ENCODE data around the gene RSPO1. TPM values are rescaled to one million over a fixed set of nuclear protein-coding genes. Genes with fewer than 3 reads are reported as not detected.

Gene RSPO1
- total and polyA plus RNA-seq, 2 of the 13 experiments (the other 11 are each of a cell fraction or from before 2014, with no cell fraction given) = not detected

DNA sequence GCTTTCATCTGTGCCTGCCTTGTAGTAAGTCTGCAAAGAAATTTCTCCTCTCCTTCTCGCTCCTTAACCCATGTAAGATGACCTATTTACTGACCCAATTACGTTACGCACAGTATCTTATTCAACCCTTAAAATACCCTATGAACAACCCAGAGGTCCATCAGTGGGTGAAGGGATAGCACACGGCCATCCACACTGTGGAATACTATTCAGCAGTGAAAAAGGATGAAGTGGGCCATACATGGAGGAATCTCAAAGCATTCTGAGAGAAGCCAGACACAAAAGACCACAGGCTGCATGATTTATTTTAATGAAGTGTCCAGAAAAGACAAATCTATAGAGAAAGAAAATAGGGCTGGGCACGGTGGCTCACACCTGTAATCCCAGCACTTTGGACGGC lies 23.8 kb upstream of the RSPO1 start:
- no peaks in the 10 kb centered on the region for H3K36me3 ChIP-seq (replicated peaks in 1 of 2; ENCODE audit: control insufficient read depth in 1 of 2, insufficient read depth in 2 of 2, low read length in 2 of 2)
- H3K27me3 ChIP-seq (ENCODE audit: control insufficient read depth in 1 of 2, insufficient read depth in 2 of 2, low read length in 2 of 2) = peaks cover 1 to 28% of the 10 kb centered on the region in 2 experiments; a peak in 4 of 5 replicates
- no peak overlapping the region for H3K9ac ChIP-seq (ENCODE audit: insufficient read depth, low read depth, low read length)
- no TSS peak for BruUV-seq (replicated peaks)
- peak overlapping the region; percentile 61; the same call in 1 of the 2 replicates for H3K4me2 ChIP-seq (ENCODE audit: low read depth, low read length)
- no peak for DNase-seq (ENCODE audit: low spot score)
- H3K4me3 ChIP-seq (replicated peaks in 1 of 3; ENCODE audit: insufficient read depth in 1 of 3, low read depth in 2 of 3, low read length in 3 of 3) = no peak overlapping the region
- no peaks in the 10 kb centered on the region for H3K9me3 ChIP-seq (ENCODE audit: low read length)
- 0 out of 2 replicates have a peak, but pooled peaks cover 4% of the 10 kb centered on the region for H4K20me1 ChIP-seq (ENCODE audit: insufficient read depth, low read length)
- no peaks in the 10 kb centered on the region for H3K79me2 ChIP-seq (ENCODE audit: insufficient read depth, low read length)
- WGBS (ENCODE audit: low lambda C conversion rate) = 57% methylated on average over 6 of the region's 6 CpGs
- no peak overlapping the region for H3K27ac ChIP-seq (ENCODE audit: extremely low read length, insufficient read depth, low read length)
- ATAC-seq = no peak
- POLR2A ChIA-PET = no interaction called here
- no peak overlapping the region for H2AFZ ChIP-seq (ENCODE audit: low read length)
- intact Hi-C loops (cut with micrococcal nuclease; ENCODE audit: unreplicated experiment) (no loop called here), in situ Hi-C loops (cut with HindIII; ENCODE audit: extremely low pct_ligation_motif_present, low pct_unique_long_range_greater_than_20kb) (no loop called here)
- peaks cover 32% of the 10 kb centered on the region for H3K4me1 ChIP-seq (ENCODE audit: insufficient read depth, low read length)
- TF ChIP-seq ZNF782 (CRISPR knock-in tag; IDR thresholded peaks at IDR 0.05; ENCODE audit: borderline replicate concordance) (no peak), ZNF572 (CRISPR knock-in tag; IDR thresholded peaks at IDR 0.05) (no peak), REL (CRISPR knock-in tag; conservative IDR thresholded peaks at IDR 0.05) (no peak), SMAD9 (CRISPR knock-in tag; IDR thresholded peaks at IDR 0.05) (no peak), MEIS2 (CRISPR knock-in tag; IDR thresholded peaks at IDR 0.05) (no peak)
- TF ChIP-seq, protein P1, sequence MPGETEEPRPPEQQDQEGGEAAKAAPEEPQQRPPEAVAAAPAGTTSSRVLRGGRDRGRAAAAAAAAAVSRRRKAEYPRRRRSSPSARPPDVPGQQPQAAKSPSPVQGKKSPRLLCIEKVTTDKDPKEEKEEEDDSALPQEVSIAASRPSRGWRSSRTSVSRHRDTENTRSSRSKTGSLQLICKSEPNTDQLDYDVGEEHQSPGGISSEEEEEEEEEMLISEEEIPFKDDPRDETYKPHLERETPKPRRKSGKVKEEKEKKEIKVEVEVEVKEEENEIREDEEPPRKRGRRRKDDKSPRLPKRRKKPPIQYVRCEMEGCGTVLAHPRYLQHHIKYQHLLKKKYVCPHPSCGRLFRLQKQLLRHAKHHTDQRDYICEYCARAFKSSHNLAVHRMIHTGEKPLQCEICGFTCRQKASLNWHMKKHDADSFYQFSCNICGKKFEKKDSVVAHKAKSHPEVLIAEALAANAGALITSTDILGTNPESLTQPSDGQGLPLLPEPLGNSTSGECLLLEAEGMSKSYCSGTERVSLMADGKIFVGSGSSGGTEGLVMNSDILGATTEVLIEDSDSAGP (CRISPR knock-in tag; IDR thresholded peaks at IDR 0.05; ENCODE audit: borderline replicate concordance) = no peak
- TF ChIP-seq, protein P2, sequence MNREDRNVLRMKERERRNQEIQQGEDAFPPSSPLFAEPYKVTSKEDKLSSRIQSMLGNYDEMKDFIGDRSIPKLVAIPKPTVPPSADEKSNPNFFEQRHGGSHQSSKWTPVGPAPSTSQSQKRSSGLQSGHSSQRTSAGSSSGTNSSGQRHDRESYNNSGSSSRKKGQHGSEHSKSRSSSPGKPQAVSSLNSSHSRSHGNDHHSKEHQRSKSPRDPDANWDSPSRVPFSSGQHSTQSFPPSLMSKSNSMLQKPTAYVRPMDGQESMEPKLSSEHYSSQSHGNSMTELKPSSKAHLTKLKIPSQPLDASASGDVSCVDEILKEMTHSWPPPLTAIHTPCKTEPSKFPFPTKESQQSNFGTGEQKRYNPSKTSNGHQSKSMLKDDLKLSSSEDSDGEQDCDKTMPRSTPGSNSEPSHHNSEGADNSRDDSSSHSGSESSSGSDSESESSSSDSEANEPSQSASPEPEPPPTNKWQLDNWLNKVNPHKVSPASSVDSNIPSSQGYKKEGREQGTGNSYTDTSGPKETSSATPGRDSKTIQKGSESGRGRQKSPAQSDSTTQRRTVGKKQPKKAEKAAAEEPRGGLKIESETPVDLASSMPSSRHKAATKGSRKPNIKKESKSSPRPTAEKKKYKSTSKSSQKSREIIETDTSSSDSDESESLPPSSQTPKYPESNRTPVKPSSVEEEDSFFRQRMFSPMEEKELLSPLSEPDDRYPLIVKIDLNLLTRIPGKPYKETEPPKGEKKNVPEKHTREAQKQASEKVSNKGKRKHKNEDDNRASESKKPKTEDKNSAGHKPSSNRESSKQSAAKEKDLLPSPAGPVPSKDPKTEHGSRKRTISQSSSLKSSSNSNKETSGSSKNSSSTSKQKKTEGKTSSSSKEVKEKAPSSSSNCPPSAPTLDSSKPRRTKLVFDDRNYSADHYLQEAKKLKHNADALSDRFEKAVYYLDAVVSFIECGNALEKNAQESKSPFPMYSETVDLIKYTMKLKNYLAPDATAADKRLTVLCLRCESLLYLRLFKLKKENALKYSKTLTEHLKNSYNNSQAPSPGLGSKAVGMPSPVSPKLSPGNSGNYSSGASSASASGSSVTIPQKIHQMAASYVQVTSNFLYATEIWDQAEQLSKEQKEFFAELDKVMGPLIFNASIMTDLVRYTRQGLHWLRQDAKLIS (CRISPR knock-in tag; IDR thresholded peaks at IDR 0.05) = no peak
- TF ChIP-seq, protein P3, sequence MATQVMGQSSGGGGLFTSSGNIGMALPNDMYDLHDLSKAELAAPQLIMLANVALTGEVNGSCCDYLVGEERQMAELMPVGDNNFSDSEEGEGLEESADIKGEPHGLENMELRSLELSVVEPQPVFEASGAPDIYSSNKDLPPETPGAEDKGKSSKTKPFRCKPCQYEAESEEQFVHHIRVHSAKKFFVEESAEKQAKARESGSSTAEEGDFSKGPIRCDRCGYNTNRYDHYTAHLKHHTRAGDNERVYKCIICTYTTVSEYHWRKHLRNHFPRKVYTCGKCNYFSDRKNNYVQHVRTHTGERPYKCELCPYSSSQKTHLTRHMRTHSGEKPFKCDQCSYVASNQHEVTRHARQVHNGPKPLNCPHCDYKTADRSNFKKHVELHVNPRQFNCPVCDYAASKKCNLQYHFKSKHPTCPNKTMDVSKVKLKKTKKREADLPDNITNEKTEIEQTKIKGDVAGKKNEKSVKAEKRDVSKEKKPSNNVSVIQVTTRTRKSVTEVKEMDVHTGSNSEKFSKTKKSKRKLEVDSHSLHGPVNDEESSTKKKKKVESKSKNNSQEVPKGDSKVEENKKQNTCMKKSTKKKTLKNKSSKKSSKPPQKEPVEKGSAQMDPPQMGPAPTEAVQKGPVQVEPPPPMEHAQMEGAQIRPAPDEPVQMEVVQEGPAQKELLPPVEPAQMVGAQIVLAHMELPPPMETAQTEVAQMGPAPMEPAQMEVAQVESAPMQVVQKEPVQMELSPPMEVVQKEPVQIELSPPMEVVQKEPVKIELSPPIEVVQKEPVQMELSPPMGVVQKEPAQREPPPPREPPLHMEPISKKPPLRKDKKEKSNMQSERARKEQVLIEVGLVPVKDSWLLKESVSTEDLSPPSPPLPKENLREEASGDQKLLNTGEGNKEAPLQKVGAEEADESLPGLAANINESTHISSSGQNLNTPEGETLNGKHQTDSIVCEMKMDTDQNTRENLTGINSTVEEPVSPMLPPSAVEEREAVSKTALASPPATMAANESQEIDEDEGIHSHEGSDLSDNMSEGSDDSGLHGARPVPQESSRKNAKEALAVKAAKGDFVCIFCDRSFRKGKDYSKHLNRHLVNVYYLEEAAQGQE (IDR thresholded peaks at IDR 0.05; ENCODE audit: borderline replicate concordance in 1 of 2, low read depth in 1 of 2, low read length in 2 of 2) = no peak
- no peak for FAIRE-seq
- CTCF ChIA-PET (ENCODE audit: low intra/inter-chr PET ratio, low total read pairs) = no interaction called here
